GM23338 (cell line): Measurements from ENCODE around the gene NTN1. TPM values are rescaled to one million over a fixed set of nuclear protein-coding genes. Genes with fewer than 3 reads are reported as not detected.

Experiments used
- ATAC-seq: fragments of 200-7000 bp; cut with Tn5 transposase; 3 replicates; pipeline ENCODE4 v1.9.1; 2020
- DNase-seq: peaks from one replicate; pipeline ENCODE4 v3.0.0-alpha.2; 2015; ENCODE audit warnings: low spot score
- H2AFZ ChIP-seq: fragments of 200-600 bp; sonication (generic); 2 replicates; pipeline ENCODE4 v1.8.0; 2016; ENCODE audit warnings: antibody characterized with exemption, mild to moderate bottlenecking, moderate library complexity
- H3F3A ChIP-seq: fragments of 200-600 bp; sonication (generic); replicated peaks from 2 replicates; pipeline ENCODE4 v1.8.0; 2017; ENCODE audit warnings: antibody characterized with exemption, mixed run types, low read depth
- H3K27ac ChIP-seq: fragments of 200-600 bp; sonication (generic); 2 replicates; pipeline ENCODE4 v1.6.1; 2016; ENCODE audit warnings: low read depth
- H3K27me3 ChIP-seq: fragments of 200-600 bp; sonication (generic); 2 replicates; pipeline ENCODE4 v1.8.0; 2016; ENCODE audit warnings: mild to moderate bottlenecking, mixed run types, moderate library complexity; ENCODE audit not compliant: insufficient read depth
- H3K36me3 ChIP-seq: fragments of 200-600 bp; sonication (generic); 2 replicates; pipeline ENCODE4 v1.8.0; 2016; ENCODE audit warnings: mild to moderate bottlenecking; ENCODE audit not compliant: insufficient read depth
- H3K4me1 ChIP-seq: fragments of 200-600 bp; sonication (generic); 2 replicates; pipeline ENCODE4 v1.8.0; 2016; ENCODE audit warnings: mild to moderate bottlenecking, moderate library complexity; ENCODE audit not compliant: insufficient read depth
- H3K4me2 ChIP-seq: fragments of 200-600 bp; sonication (generic); 2 replicates; pipeline ENCODE4 v1.7.1; 2017; ENCODE audit warnings: mixed run types
- H3K4me3 ChIP-seq: fragments of 200-600 bp; sonication (generic); 2 replicates; pipeline ENCODE4 v1.6.1; 2016; ENCODE audit warnings: mixed run types
- H3K79me2 ChIP-seq: fragments of 200-600 bp; sonication (generic); replicated peaks from 2 replicates; pipeline ENCODE4 v1.8.0; 2017; ENCODE audit warnings: mild to moderate bottlenecking; ENCODE audit not compliant: insufficient read depth
- H3K9me2 ChIP-seq: fragments of 200-600 bp; sonication (generic); 2 replicates; pipeline ENCODE4 v1.8.0; 2017; ENCODE audit not compliant: insufficient read depth
- H4K20me1 ChIP-seq: fragments of 200-600 bp; sonication (generic); replicated peaks from 2 replicates; pipeline ENCODE4 v1.8.0; 2017; ENCODE audit warnings: mild to moderate bottlenecking; ENCODE audit not compliant: insufficient read depth
- H3K27ac Mint-ChIP-seq: 2 replicates; pipeline ENCODE4 v1.8.0; 2020; ENCODE audit warnings: inconsistent platforms, mild to moderate bottlenecking, moderate library complexity, mixed read lengths
- H3K27me3 Mint-ChIP-seq: 3 replicates; pipeline ENCODE4 v1.8.0; 2022; ENCODE audit warnings: low read depth, mild to moderate bottlenecking, moderate library complexity, mixed read lengths, inconsistent platforms; ENCODE audit not compliant: insufficient read depth, poor library complexity
- H3K36me3 Mint-ChIP-seq: 3 replicates; pipeline ENCODE4 v1.8.0; 2021; ENCODE audit warnings: low read depth, mild to moderate bottlenecking, inconsistent platforms, moderate library complexity, mixed read lengths
- H3K4me1 Mint-ChIP-seq: 3 replicates; pipeline ENCODE4 v1.8.0; 2020; ENCODE audit warnings: mild to moderate bottlenecking, inconsistent platforms, mixed read lengths
- H3K4me3 Mint-ChIP-seq: 3 replicates; pipeline ENCODE4 v1.8.0; 2021; ENCODE audit warnings: moderate library complexity, mild to moderate bottlenecking, inconsistent platforms, mixed read lengths
- H3K9me3 Mint-ChIP-seq: 3 replicates; pipeline ENCODE4 v1.8.0; 2020; ENCODE audit warnings: moderate library complexity, mild to moderate bottlenecking, inconsistent platforms, mixed read lengths
- CREB1 ChIP-seq: fragments of 250-450 bp; sonication (Bioruptor Pico); IDR thresholded peaks from 2 replicates; pipeline ENCODE4 v1.5.0; 2020; ENCODE audit warnings: low read depth, mild to moderate bottlenecking, moderate library complexity
- EZH2 ChIP-seq: fragments of 200-600 bp; sonication (generic); IDR thresholded peaks from one replicate; pipeline ENCODE4 v1.8.0; 2017; ENCODE audit warnings: antibody characterized with exemption, mild to moderate bottlenecking, low read depth; ENCODE audit not compliant: unreplicated experiment
- EZH2phosphoT487 ChIP-seq: fragments of 200-600 bp; sonication (generic); IDR thresholded peaks from one replicate; pipeline ENCODE4 v1.8.1; 2018; ENCODE audit warnings: antibody characterized with exemption; ENCODE audit not compliant: unreplicated experiment
- JUNB ChIP-seq: IDR thresholded peaks from one replicate; pipeline ENCODE4 v1.6.1; 2016; ENCODE audit warnings: antibody characterized with exemption; ENCODE audit not compliant: unreplicated experiment
- NANOG ChIP-seq: IDR thresholded peaks from 2 replicates; pipeline ENCODE4 v1.6.1; 2016; ENCODE audit warnings: antibody characterized with exemption, borderline replicate concordance
- POLR2AphosphoS5 ChIP-seq: IDR thresholded peaks from 2 replicates; pipeline ENCODE4 v1.6.1; 2016; ENCODE audit warnings: antibody characterized with exemption, low read depth
- STAT1 ChIP-seq: IDR thresholded peaks from one replicate; pipeline ENCODE4 v1.6.1; 2016; ENCODE audit warnings: antibody characterized with exemption; ENCODE audit not compliant: unreplicated experiment
- ZNF114 ChIP-seq: fragments of 250-450 bp; sonication (Bioruptor Pico); IDR thresholded peaks from 2 replicates; pipeline ENCODE4 v1.5.0; 2020; ENCODE audit warnings: mild to moderate bottlenecking, moderate library complexity
- ZNF331 ChIP-seq: fragments of 250-450 bp; sonication (Bioruptor Pico); IDR thresholded peaks from 2 replicates; pipeline ENCODE4 v1.5.0; 2020; ENCODE audit warnings: low read depth, mild to moderate bottlenecking, moderate library complexity
- polyA plus RNA-seq: library from polyadenylated mRNA; unstranded; fragments of >200 nt; fragmentation: Nextera tagmentation; extraction: Ambion mirVana; gene quantifications from 2 replicates; pipeline ENCODE4 v1.2.1, GENCODE V29; 2016
- total RNA-seq: library from RNA; depleted of rRNA; stranded (reverse); fragments of >200 nt; shearing (Covaris generic); gene quantifications from 2 replicates; pipeline ENCODE4 v1.2.3, GENCODE V29; 2014
- TF ChIP-seq, protein P1 (sequence below), 2 experiments: fragments of 200-600 bp in 1 of 2; sonication (generic) in 1 of 2; conservative IDR thresholded peaks; 2 replicates each; pipeline versions ENCODE4 v1.5.1 to v1.6.1; 2016 to 2017; ENCODE audit warnings: antibody characterized with exemption in 2 of 2, low read depth in 2 of 2, mild to moderate bottlenecking in 2 of 2, moderate library complexity in 1 of 2
- TF ChIP-seq, protein P2 (sequence below): fragments of 250-450 bp; sonication (Bioruptor Pico); IDR thresholded peaks from 2 replicates; pipeline ENCODE4 v1.5.0; 2020; ENCODE audit warnings: mild to moderate bottlenecking, moderate library complexity
- TF ChIP-seq, protein P3 (sequence below): IDR thresholded peaks from one replicate; pipeline ENCODE4 v1.6.1; 2018; ENCODE audit warnings: antibody characterized with exemption; ENCODE audit not compliant: unreplicated experiment
- TF ChIP-seq, protein P4 (sequence below): IDR thresholded peaks from 2 replicates; pipeline ENCODE4 v1.6.1; 2016; ENCODE audit warnings: antibody characterized with exemption

Gene NTN1
- total and polyA plus RNA-seq, 2 experiments from 2014 or later: 0.57 to 2.6 TPM

DNA sequence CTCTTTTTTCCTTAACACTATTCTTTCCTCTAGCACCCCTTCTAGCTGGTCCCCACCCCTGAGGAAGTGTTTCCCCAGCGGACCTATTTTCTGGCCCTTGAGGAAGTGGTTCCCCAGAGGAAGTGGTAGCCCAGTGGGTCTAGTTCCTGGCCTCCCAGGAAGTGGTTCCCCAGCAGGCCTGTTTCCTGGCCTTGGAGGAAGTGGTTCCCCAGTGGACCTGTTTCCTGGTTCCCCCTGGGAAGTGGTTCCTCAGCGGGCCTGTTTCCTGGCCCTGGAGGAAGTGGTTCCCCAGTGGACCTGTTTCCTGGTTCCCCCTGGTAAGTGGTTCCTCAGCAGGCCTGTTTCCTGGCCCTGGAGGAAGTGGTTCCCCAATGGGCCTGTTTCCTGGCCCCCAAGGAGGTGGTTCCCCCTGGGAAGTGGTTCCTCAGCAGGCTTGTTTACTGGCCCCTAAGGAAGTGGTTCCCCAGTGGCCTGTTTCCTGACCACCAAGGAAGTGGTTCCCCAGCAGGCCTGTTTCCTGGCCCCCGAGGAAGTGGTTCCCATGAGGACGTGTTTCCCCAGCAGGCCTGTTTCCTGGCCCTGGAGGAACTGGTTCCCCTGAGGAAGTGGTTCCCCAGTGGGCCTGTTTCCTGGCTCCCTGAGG is 58.3 kb downstream of the NTN1 start:
- no peak overlapping the region for H2AFZ ChIP-seq
- Mint-ChIP-seq H3K9me3 (peaks cover 3% of the 10 kb centered on the region), H3K36me3 (no peaks in the 10 kb centered on the region; the same call in 2 of the 3 replicates), H3K27me3 (peaks cover 13% of the 10 kb centered on the region), H3K27ac (no peak overlapping the region), H3K4me1 (no peaks in the 10 kb centered on the region), H3K4me3 (no peak overlapping the region)
- H3K36me3 ChIP-seq: no peaks in the 10 kb centered on the region
- no peak overlapping the region for H3K4me2 ChIP-seq
- H3K9me2 ChIP-seq: peaks cover 12% of the 10 kb centered on the region
- DNase-seq (no peak), ATAC-seq (no peak)
- H3K27me3 ChIP-seq: no peaks in the 10 kb centered on the region
- H3F3A ChIP-seq: no peaks in the 10 kb centered on the region
- H3K79me2 ChIP-seq: no peaks in the 10 kb centered on the region
- TF ChIP-seq, protein P1, sequence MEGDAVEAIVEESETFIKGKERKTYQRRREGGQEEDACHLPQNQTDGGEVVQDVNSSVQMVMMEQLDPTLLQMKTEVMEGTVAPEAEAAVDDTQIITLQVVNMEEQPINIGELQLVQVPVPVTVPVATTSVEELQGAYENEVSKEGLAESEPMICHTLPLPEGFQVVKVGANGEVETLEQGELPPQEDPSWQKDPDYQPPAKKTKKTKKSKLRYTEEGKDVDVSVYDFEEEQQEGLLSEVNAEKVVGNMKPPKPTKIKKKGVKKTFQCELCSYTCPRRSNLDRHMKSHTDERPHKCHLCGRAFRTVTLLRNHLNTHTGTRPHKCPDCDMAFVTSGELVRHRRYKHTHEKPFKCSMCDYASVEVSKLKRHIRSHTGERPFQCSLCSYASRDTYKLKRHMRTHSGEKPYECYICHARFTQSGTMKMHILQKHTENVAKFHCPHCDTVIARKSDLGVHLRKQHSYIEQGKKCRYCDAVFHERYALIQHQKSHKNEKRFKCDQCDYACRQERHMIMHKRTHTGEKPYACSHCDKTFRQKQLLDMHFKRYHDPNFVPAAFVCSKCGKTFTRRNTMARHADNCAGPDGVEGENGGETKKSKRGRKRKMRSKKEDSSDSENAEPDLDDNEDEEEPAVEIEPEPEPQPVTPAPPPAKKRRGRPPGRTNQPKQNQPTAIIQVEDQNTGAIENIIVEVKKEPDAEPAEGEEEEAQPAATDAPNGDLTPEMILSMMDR (conservative IDR thresholded peaks at IDR 0.05; ENCODE audit: low read depth in 2 of 2): no peak
- TF ChIP-seq EZH2: no peak
- no peak for TF ChIP-seq NANOG
- TF ChIP-seq EZH2phosphoT487: no peak
- no peak for TF ChIP-seq ZNF331
- no peak for TF ChIP-seq POLR2AphosphoS5
- TF ChIP-seq, protein P2, sequence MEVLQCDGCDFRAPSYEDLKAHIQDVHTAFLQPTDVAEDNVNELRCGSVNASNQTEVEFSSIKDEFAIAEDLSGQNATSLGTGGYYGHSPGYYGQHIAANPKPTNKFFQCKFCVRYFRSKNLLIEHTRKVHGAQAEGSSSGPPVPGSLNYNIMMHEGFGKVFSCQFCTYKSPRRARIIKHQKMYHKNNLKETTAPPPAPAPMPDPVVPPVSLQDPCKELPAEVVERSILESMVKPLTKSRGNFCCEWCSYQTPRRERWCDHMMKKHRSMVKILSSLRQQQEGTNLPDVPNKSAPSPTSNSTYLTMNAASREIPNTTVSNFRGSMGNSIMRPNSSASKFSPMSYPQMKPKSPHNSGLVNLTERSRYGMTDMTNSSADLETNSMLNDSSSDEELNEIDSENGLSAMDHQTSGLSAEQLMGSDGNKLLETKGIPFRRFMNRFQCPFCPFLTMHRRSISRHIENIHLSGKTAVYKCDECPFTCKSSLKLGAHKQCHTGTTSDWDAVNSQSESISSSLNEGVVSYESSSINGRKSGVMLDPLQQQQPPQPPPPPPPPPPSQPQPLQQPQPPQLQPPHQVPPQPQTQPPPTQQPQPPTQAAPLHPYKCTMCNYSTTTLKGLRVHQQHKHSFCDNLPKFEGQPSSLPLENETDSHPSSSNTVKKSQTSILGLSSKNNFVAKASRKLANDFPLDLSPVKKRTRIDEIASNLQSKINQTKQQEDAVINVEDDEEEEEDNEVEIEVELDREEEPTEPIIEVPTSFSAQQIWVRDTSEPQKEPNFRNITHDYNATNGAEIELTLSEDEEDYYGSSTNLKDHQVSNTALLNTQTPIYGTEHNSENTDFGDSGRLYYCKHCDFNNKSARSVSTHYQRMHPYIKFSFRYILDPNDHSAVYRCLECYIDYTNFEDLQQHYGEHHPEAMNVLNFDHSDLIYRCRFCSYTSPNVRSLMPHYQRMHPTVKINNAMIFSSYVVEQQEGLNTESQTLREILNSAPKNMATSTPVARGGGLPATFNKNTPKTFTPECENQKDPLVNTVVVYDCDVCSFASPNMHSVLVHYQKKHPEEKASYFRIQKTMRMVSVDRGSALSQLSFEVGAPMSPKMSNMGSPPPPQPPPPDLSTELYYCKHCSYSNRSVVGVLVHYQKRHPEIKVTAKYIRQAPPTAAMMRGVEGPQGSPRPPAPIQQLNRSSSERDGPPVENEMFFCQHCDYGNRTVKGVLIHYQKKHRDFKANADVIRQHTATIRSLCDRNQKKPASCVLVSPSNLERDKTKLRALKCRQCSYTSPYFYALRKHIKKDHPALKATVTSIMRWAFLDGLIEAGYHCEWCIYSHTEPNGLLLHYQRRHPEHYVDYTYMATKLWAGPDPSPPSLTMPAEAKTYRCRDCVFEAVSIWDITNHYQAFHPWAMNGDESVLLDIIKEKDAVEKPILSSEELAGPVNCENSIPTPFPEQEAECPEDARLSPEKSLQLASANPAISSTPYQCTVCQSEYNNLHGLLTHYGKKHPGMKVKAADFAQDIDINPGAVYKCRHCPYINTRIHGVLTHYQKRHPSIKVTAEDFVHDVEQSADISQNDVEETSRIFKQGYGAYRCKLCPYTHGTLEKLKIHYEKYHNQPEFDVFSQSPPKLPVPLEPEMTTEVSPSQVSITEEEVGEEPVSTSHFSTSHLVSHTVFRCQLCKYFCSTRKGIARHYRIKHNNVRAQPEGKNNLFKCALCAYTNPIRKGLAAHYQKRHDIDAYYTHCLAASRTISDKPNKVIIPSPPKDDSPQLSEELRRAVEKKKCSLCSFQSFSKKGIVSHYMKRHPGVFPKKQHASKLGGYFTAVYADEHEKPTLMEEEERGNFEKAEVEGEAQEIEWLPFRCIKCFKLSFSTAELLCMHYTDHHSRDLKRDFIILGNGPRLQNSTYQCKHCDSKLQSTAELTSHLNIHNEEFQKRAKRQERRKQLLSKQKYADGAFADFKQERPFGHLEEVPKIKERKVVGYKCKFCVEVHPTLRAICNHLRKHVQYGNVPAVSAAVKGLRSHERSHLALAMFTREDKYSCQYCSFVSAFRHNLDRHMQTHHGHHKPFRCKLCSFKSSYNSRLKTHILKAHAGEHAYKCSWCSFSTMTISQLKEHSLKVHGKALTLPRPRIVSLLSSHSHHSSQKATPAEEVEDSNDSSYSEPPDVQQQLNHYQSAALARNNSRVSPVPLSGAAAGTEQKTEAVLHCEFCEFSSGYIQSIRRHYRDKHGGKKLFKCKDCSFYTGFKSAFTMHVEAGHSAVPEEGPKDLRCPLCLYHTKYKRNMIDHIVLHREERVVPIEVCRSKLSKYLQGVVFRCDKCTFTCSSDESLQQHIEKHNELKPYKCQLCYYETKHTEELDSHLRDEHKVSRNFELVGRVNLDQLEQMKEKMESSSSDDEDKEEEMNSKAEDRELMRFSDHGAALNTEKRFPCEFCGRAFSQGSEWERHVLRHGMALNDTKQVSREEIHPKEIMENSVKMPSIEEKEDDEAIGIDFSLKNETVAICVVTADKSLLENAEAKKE (CRISPR knock-in tag): no peak
- TF ChIP-seq CREB1 (CRISPR knock-in tag): no peak
- TF ChIP-seq JUNB: no peak
- TF ChIP-seq, protein P3, sequence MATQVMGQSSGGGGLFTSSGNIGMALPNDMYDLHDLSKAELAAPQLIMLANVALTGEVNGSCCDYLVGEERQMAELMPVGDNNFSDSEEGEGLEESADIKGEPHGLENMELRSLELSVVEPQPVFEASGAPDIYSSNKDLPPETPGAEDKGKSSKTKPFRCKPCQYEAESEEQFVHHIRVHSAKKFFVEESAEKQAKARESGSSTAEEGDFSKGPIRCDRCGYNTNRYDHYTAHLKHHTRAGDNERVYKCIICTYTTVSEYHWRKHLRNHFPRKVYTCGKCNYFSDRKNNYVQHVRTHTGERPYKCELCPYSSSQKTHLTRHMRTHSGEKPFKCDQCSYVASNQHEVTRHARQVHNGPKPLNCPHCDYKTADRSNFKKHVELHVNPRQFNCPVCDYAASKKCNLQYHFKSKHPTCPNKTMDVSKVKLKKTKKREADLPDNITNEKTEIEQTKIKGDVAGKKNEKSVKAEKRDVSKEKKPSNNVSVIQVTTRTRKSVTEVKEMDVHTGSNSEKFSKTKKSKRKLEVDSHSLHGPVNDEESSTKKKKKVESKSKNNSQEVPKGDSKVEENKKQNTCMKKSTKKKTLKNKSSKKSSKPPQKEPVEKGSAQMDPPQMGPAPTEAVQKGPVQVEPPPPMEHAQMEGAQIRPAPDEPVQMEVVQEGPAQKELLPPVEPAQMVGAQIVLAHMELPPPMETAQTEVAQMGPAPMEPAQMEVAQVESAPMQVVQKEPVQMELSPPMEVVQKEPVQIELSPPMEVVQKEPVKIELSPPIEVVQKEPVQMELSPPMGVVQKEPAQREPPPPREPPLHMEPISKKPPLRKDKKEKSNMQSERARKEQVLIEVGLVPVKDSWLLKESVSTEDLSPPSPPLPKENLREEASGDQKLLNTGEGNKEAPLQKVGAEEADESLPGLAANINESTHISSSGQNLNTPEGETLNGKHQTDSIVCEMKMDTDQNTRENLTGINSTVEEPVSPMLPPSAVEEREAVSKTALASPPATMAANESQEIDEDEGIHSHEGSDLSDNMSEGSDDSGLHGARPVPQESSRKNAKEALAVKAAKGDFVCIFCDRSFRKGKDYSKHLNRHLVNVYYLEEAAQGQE: no peak
- TF ChIP-seq ZNF114 (CRISPR knock-in tag): no peak
- TF ChIP-seq, protein P4, sequence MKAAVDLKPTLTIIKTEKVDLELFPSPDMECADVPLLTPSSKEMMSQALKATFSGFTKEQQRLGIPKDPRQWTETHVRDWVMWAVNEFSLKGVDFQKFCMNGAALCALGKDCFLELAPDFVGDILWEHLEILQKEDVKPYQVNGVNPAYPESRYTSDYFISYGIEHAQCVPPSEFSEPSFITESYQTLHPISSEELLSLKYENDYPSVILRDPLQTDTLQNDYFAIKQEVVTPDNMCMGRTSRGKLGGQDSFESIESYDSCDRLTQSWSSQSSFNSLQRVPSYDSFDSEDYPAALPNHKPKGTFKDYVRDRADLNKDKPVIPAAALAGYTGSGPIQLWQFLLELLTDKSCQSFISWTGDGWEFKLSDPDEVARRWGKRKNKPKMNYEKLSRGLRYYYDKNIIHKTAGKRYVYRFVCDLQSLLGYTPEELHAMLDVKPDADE: no peak
- TF ChIP-seq STAT1: no peak
- H3K4me3 ChIP-seq: no peak overlapping the region
- H4K20me1 ChIP-seq: no peaks in the 10 kb centered on the region
- no peaks in the 10 kb centered on the region for H3K4me1 ChIP-seq
- no peak overlapping the region for H3K27ac ChIP-seq
